Kidney epithelial cell (primary cell): Measurements from ENCODE around the gene ZG16B. TPM values are rescaled to one million over a fixed set of nuclear protein-coding genes. Genes with fewer than 3 reads are reported as not detected.

Source experiments
- DNase-seq: peaks from one replicate; pipeline ENCODE4 v3.0.0-alpha.2; 2010; ENCODE audit warnings: low read depth
- H3K27me3 ChIP-seq: 2 replicates; pipeline ENCODE4 v1.6.0; 2011; ENCODE audit warnings: low read length; ENCODE audit not compliant: control insufficient read depth, insufficient read depth
- H3K36me3 ChIP-seq: 2 replicates; pipeline ENCODE4 v1.5.1; 2011; ENCODE audit warnings: low read length; ENCODE audit not compliant: control insufficient read depth, insufficient read depth
- H3K4me3 ChIP-seq: 2 replicates; pipeline ENCODE4 v1.5.1; 2011; ENCODE audit warnings: low read depth, mild to moderate bottlenecking, control low read depth, low read length
- total RNA-seq: library from RNA; depleted of rRNA; stranded (reverse); fragments of >200 nt; gene quantifications from 2 replicates; pipeline ENCODE4 v1.2.3, GENCODE V29; 2015
- TF ChIP-seq, protein P1 (sequence below): IDR thresholded peaks from 2 replicates; pipeline ENCODE4 v1.5.1; 2011; ENCODE audit warnings: mild to moderate bottlenecking, moderate library complexity, low read length, control low read depth, inconsistent platforms; ENCODE audit not compliant: insufficient read depth, poor library complexity, severe bottlenecking

The ZG16B gene, protein sequence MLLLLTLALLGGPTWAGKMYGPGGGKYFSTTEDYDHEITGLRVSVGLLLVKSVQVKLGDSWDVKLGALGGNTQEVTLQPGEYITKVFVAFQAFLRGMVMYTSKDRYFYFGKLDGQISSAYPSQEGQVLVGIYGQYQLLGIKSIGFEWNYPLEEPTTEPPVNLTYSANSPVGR
- total RNA-seq: 1.1 and 2.8 TPM in 2 replicates

DNA sequence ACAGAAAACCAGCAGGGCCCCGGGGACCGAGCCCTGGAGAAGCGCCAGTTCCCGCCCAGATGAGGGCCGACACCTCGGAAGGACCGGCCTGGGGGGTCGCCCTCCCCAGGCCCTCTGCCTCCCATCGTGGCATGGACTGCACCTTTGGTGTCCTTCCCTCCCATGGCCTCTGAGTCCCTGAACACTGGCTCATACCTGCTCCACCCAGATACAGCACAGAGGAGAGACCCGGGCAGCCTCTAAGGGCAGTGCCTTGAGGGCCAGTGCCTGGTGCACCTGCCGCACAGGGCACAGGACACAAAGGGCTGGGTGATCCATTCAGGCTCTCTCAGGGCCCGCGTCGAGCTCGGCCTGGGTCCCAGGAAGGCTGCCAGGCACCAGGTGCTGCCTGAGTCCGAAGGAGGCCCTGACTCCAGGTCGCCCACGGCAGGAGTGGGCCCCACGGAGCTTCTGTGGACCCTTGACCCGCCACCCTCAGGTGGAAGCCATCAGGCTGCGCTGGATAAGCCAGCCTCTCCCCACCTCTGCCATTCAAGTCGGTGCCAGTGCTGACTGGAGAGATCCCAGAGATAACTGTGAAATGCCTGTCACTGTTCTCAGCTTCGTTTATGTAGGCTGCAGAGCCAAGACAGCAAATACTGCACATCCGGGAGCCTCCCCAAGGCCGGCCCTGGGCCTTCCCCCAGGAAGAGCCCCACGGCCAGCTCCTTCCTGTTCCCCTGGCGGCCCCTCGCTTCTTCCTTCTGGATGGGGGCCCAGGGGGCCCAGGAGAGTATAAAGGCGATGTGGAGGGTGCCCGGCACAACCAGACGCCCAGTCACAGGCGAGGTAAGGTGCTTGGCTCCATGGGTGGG lies at the start of gene ZG16B:
Gene ZG16B (plus strand): TSS at position 803 of the 854 bp plus-strand sequence. CDS start 139 bp downstream, outside the sequence.
- DNase-seq: no peak
- Histone ChIP-seq H3K27me3 (peaks cover 2% of the 10 kb centered on the region), H3K4me3 (no peak within 1 kb of the TSS), H3K36me3 (no peaks in the 10 kb centered on the region)
- TF ChIP-seq, protein P1, sequence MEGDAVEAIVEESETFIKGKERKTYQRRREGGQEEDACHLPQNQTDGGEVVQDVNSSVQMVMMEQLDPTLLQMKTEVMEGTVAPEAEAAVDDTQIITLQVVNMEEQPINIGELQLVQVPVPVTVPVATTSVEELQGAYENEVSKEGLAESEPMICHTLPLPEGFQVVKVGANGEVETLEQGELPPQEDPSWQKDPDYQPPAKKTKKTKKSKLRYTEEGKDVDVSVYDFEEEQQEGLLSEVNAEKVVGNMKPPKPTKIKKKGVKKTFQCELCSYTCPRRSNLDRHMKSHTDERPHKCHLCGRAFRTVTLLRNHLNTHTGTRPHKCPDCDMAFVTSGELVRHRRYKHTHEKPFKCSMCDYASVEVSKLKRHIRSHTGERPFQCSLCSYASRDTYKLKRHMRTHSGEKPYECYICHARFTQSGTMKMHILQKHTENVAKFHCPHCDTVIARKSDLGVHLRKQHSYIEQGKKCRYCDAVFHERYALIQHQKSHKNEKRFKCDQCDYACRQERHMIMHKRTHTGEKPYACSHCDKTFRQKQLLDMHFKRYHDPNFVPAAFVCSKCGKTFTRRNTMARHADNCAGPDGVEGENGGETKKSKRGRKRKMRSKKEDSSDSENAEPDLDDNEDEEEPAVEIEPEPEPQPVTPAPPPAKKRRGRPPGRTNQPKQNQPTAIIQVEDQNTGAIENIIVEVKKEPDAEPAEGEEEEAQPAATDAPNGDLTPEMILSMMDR: no peak

GRCh38 chr16:2782583-2783351 lies 47.3 kb upstream of the ZG16B start:
- Histone ChIP-seq H3K27me3 (peaks cover 23% of the 10 kb centered on the region), H3K4me3 (no peak overlapping the region), H3K36me3 (no peaks in the 10 kb centered on the region)
- TF ChIP-seq, protein P1: no peak
- no peak for DNase-seq

DNA sequence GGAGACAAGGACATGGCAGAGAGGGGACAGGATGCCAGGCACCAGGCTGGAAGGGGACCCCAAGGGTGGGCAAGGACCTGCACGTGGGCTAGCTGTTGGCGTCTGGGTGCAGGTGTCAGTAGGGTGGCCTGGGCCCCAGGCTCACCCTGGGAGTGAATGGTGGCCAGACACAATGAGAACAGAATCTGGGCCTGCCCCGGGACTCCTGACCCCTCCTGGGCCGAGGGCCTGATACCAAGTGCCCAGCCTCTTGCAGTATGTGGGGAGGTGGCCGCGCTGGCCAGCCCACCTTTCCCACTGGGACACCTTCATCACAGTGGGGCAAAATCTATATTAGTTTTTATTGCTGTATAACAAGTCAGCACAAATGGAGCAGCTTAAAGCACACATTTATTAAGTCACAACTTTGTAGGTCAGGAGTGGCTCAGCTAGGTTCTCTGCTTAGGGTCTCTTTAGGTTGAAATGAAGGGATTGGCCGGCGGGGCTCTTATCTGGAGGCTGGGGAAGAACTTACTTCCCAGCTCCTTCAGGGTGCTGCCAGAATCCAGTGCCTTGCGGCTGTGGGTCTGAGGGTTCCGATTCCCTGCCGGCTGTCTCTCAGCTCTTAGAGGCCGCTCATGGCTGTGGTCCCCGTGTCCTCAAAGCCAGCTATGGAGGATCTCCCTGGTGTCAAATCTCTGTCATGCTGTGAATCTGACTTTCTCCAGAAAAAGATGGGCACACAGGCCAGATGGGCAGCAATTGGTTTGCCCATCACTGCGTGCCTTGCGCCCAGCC lies 46.3 kb upstream of the ZG16B start:
- TF ChIP-seq, protein P1: no peak
- Histone ChIP-seq H3K36me3 (no peaks in the 10 kb centered on the region), H3K27me3 (peaks cover 27% of the 10 kb centered on the region), H3K4me3 (no peak overlapping the region)
- no peak for DNase-seq

DNA sequence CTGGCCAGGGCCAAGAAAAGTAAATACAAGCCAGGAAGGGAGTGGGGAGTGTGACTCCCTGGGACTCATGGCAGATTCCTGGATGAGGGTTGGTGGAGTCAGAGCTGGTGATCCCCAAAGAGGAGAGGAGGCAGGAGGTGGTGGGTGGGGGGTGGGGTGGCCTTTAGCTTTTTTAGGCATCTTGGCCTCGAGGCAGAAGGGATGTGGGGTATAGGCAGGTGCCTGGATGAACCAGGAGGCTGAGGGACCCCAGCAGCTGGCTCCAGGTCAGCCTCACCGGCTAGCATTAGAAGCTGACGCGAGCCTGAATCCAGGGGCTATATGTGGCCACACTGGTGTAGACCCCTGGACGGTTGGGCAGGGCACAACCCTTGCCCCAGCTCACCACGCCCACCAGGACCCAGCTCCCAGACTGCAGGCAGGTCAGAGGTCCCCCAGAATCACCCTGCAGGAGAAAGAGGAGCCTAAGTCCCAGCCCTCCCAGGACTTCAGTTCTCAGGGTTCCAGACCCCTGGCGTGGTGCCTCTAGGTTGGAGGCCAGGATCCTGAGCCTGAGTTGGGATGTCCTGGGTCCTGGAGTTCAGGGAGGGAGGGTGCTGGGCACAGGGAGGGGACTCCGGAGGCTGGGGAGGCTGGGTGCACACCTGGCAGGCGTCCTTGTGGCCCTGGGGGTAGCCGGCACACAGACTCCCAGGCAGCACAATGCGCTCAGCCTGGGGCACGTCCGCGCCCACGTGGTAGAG lies 45.6 kb upstream of the ZG16B start:
- Histone ChIP-seq H3K27me3 (peaks cover 29% of the 10 kb centered on the region), H3K4me3 (no peak overlapping the region), H3K36me3 (no peaks in the 10 kb centered on the region)
- TF ChIP-seq, protein P1: no peak
- no peak for DNase-seq
